HG02884 (cell line): Measurements from ENCODE around the gene ICE2.

ENCODE experiments used
- ATAC-seq: cut with Tn5 transposase; IDR thresholded peaks from one replicate; pipeline ENCODE4 v1.9.1; 2021; ENCODE audit warnings: mild to moderate bottlenecking, moderate library complexity; ENCODE audit not compliant: unreplicated experiment

The ICE2 gene

GRCh38 chr15:60373327-60373726 is 105.6 kb downstream of the ICE2 start:
- no peak for ATAC-seq

- no peak for ATAC-seq
Observed at GRCh38 chr15:60372756-60373155, 106.2 kb downstream of the ICE2 start.

- no peak for ATAC-seq
Observed at GRCh38 chr15:60372227-60372626, 106.7 kb downstream of the ICE2 start.

- ATAC-seq = no peak
Observed at GRCh38 chr15:60371175-60372051, 107.5 kb downstream of the ICE2 start.

GRCh38 chr15:60370869-60371136 is 108.1 kb downstream of the ICE2 start:
- ATAC-seq = no peak

GRCh38 chr15:60370105-60370868 is 108.7 kb downstream of the ICE2 start:
- ATAC-seq = no peak

- ATAC-seq = no peak
Observed at GRCh38 chr15:60369696-60370095, 109.2 kb downstream of the ICE2 start.
